ENCODE data around the gene KITLG.
A peak's percentile ranks its signal among the peaks of the same experiment; 100 is the strongest.

KITLG gene

GRCh38 chr12:88591343-88591742, 11.1 kb upstream of the KITLG start:
- DNase-seq (no peak), ATAC-seq (replicated peaks) (no peak)
- Mint-ChIP-seq H3K4me1 (no peaks in the 10 kb centered on the region), H3K4me3 (no peak overlapping the region), H3K27ac (no peak overlapping the region), H3K36me3 (no peaks in the 10 kb centered on the region), H3K27me3 (no peaks in the 10 kb centered on the region), H3K9me3 (peaks cover 6 to 10% of the 10 kb centered on the region in 2 donors)

GRCh38 chr12:88590851-88591250, 10.6 kb upstream of the KITLG start:
- no peak overlapping the region for H3K4me3 Mint-ChIP-seq
- H3K27me3 Mint-ChIP-seq: no peaks in the 10 kb centered on the region
- ATAC-seq (replicated peaks): no peak
- H3K27ac Mint-ChIP-seq: no peak overlapping the region
- DNase-seq: no peak
- H3K9me3 Mint-ChIP-seq: peaks cover 10% of the 10 kb centered on the region in 2 donors
- no peaks in the 10 kb centered on the region for H3K4me1 Mint-ChIP-seq
- H3K36me3 Mint-ChIP-seq: no peaks in the 10 kb centered on the region

GRCh38 chr12:88585077-88585476, 4.8 kb upstream of the KITLG start:
- peaks cover 10 to 15% of the 10 kb centered on the region in 2 donors for H3K9me3 Mint-ChIP-seq
- ATAC-seq (replicated peaks) (no peak), DNase-seq (no peak)
- no peak overlapping the region for H3K27ac Mint-ChIP-seq
- H3K36me3 Mint-ChIP-seq: no peaks in the 10 kb centered on the region
- H3K4me1 Mint-ChIP-seq: peaks cover 4 to 6% of the 10 kb centered on the region in 2 donors
- no peak overlapping the region for H3K4me3 Mint-ChIP-seq
- peaks cover 7 to 15% of the 10 kb centered on the region in 2 donors for H3K27me3 Mint-ChIP-seq

DNA sequence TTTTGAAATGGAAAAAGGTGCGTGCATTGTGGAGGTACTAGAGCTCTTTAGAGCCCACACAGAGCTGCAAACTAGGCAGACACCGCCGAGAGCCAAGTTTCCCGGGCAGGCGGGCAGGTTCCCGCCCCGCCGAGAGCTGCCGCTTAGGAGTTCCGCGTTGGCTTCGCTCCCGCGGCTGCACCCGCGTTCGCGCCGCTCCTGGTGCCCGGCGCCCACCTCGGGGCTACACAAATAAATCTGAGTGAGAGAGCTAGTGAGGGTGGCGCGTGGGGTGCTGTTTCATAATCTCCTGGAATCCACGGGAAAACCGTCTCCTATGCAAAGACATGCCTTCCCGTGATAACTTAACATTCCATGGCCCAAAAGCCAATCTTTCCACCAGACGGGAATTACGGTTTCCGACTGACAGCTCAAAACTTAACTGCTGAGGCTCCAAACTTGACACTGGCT, 645 bp downstream of the KITLG start:
- no peak for ATAC-seq (replicated peaks)
- no peaks in the 10 kb centered on the region for H3K36me3 Mint-ChIP-seq
- peaks cover 23 to 37% of the 10 kb centered on the region in 2 donors for H3K27me3 Mint-ChIP-seq
- peaks cover 8 to 14% of the 10 kb centered on the region in 2 donors for H3K4me1 Mint-ChIP-seq
- H3K4me3 Mint-ChIP-seq: peak overlapping the region; percentile 62 to 75
- H3K27ac Mint-ChIP-seq: no peak overlapping the region
- no peaks in the 10 kb centered on the region for H3K9me3 Mint-ChIP-seq
- no peak for DNase-seq

DNA sequence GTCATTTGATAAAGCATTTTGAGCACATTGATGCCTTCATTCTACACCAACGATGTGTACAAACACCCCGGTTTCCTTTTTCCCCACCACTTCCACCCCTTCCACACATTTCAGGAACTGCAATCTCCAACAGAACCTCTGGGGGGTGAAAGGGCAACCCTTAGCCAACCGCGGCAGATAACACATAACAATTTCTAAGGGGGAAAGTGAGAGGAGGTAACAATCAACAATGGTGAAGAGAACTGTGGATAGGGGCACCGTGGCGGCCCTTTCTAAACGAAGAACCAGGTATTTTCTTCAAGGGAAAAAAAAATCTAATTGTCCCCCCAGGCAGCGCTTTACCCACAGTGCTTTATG, 1.1 kb downstream of the KITLG start:
- Mint-ChIP-seq H3K27ac (no peak overlapping the region), H3K27me3 (peaks cover 23 to 37% of the 10 kb centered on the region in 2 donors), H3K36me3 (no peaks in the 10 kb centered on the region), H3K4me3 (no peak overlapping the region), H3K9me3 (no peaks in the 10 kb centered on the region), H3K4me1 (peaks cover 8 to 14% of the 10 kb centered on the region in 2 donors)
- ATAC-seq (replicated peaks): no peak
- DNase-seq: no peak

DNA sequence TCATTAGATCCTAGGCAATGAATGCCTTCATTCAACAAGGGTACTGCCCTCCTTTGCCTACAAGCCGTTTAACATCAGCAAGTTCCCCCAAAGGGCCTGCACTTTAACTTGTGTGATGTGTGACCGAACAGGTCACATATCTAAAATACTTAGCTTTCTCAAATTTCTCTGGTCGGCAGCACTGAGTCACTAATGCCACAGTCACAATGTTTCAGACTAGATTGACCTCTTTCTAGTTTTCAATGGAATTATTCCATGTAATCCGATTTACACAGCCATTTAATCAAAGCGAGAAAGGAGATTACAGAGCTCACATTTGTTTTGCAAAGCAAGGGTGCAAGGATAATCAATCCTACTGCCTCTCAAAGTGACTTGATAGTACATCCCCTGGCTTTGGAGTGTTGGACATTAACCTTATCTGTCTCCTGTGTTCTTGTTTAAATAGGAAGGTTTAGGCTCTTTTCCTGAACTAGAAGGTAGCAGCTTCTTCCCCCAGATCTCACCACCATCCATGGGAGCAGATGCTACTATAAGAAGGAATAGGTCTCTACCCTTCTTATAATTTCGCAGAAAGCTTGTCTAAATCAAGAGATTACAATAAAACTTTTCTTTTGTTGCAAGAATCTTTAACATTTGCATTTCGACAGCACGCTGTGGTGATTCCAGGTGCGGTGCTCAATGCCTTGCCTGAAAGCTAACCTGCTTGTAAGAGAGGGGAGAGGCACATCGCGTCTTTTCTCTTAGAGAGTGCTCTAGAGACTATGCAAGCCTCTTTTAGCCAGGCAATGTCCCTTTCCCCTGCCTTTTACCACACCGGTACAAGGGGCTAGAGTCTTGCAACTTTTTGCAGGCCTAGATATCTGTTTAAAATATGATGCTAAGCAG, 1.8 kb downstream of the KITLG start:
- Mint-ChIP-seq H3K9me3 (no peaks in the 10 kb centered on the region), H3K4me3 (no peak overlapping the region), H3K36me3 (no peaks in the 10 kb centered on the region), H3K27ac (no peak overlapping the region), H3K27me3 (peaks cover 23 to 37% of the 10 kb centered on the region in 2 donors), H3K4me1 (peaks cover 8 to 14% of the 10 kb centered on the region in 2 donors)
- ATAC-seq (replicated peaks) (no peak), DNase-seq (no peak)

DNA sequence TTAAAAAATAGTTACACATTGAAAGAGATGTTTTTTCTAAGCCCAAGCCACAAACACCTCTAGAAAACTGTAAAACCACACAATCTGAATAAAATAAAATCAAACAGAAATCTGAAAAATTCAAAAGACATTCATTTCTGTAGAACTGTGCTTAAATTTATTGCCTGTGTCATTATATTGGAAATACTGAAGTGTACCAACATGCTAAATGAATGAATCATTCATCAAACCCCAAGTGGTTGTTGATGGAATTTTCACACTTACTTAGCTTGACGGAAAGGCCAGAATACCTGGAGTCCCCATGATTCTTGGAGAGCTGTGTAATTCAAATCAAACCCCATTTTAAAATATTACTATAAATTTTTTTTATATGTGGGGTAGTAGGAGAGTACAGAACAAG, 2.7 kb downstream of the KITLG start:
- H3K36me3 Mint-ChIP-seq: no peaks in the 10 kb centered on the region
- H3K27ac Mint-ChIP-seq: no peak overlapping the region
- no peak overlapping the region for H3K4me3 Mint-ChIP-seq
- DNase-seq (no peak), ATAC-seq (replicated peaks) (no peak)
- peaks cover 19 to 28% of the 10 kb centered on the region in 2 donors for H3K27me3 Mint-ChIP-seq
- no peaks in the 10 kb centered on the region for H3K9me3 Mint-ChIP-seq
- H3K4me1 Mint-ChIP-seq: peaks cover 8 to 14% of the 10 kb centered on the region in 2 donors

GRCh38 chr12:88576866-88577265, 3.4 kb downstream of the KITLG start:
- no peak overlapping the region for H3K27ac Mint-ChIP-seq
- H3K36me3 Mint-ChIP-seq: no peaks in the 10 kb centered on the region
- peaks cover 19 to 25% of the 10 kb centered on the region in 2 donors for H3K27me3 Mint-ChIP-seq
- no peak for DNase-seq
- no peak for ATAC-seq (replicated peaks)
- H3K9me3 Mint-ChIP-seq: no peaks in the 10 kb centered on the region
- H3K4me1 Mint-ChIP-seq: peaks cover 8 to 14% of the 10 kb centered on the region in 2 donors
- no peak overlapping the region for H3K4me3 Mint-ChIP-seq

GRCh38 chr12:88575361-88575970, 4.8 kb downstream of the KITLG start:
- DNase-seq: no peak
- no peak overlapping the region for H3K4me3 Mint-ChIP-seq

DNA sequence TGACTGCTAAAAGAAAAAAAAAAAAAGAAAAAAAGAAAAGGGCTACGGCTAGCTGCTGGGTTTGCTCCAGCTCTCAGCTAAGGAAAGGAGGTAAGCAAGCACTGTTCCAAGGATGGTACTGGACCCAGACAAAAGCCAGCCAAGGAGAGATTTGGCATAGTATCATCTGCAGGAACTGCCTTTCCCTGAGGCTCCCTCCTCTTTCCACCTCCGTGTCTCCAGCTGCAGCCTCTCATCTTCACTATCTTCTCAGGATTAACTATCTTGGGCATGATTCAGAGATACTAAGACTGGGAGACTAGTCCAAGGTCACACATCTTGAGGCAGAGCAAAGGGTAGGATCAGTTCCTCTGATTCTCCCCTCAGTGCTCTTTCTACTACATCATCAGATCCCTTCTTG, 6.0 kb downstream of the KITLG start:
- ATAC-seq (replicated peaks): no peak

More at GRCh38 chr12:88575361-88575970, 4.8 kb downstream of the KITLG start:
- Mint-ChIP-seq H3K9me3 (no peaks in the 10 kb centered on the region), H3K36me3 (no peaks in the 10 kb centered on the region), H3K27me3 (peaks cover 19 to 25% of the 10 kb centered on the region in 2 donors), H3K27ac (no peak overlapping the region), H3K4me1 (peaks cover 8 to 12% of the 10 kb centered on the region in 2 donors)
- no peak for ATAC-seq (replicated peaks)

DNA sequence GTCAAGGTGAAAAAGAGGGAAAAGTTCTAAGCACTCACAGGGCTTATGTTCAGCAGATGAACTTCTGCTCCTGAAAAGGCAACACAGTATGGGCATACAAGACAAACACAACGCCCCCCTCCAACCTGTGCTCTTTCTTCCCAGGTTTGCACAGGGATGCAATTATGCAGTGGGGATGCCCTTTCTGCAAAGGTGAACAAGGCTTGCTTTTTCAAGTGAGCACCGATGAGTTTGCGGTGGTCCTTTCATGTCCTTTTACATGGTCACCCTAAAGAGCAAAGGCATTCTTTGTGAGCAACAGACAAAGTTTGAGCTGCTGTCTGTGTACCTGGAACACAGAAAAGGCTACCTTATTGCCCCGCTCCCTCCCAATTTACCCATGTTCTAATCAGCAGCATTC, 6.7 kb downstream of the KITLG start:
- Mint-ChIP-seq H3K36me3 (no peaks in the 10 kb centered on the region), H3K9me3 (no peaks in the 10 kb centered on the region), H3K4me1 (no peaks in the 10 kb centered on the region), H3K4me3 (no peak overlapping the region), H3K27me3 (peaks cover 7 to 8% of the 10 kb centered on the region in 2 donors), H3K27ac (no peak overlapping the region)
- ATAC-seq (replicated peaks) (no peak), DNase-seq (no peak)

More for the DNA sequence above, 6.0 kb downstream of the KITLG start:
- Mint-ChIP-seq H3K27me3 (peaks cover 9 to 14% of the 10 kb centered on the region in 2 donors), H3K36me3 (no peaks in the 10 kb centered on the region), H3K9me3 (no peaks in the 10 kb centered on the region), H3K27ac (no peak overlapping the region), H3K4me3 (no peak overlapping the region), H3K4me1 (no peaks in the 10 kb centered on the region)
- no peak for DNase-seq

DNA sequence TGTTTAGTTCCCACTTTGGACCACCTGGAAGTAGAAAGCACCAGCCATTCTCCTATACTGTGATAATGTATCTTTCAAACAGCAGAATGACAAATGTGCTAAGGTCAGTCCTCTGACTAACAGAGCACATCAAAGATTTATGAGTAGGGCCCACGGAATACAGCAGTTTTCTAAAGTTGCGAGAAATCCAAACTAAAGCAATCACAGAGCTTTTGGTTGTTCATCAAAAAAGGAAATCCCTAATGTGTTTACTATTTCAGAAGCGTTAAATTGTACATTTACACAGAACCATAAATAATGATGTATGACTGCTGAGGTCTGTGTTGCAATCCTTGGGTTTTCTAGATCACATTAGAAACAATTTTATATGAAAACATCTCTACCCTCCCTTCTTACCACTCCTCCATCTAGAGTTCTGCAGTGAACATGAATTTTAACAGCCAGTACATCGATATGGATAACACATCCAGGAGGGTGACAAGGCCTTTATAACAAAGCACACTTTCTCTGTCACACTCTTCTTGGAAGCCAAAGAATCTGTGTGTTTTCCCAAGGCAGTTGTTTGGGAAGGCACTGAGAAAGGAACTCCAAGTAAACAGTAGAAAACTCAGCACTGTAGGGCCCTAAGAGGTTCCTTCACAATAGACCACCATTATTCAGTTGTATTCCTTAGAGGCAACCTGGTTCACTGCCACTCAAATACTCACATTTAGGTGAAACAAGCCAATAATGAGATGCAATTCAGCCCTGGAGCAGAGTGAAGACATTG, 7.3 kb downstream of the KITLG start:
- ATAC-seq (replicated peaks) (no peak), DNase-seq (no peak)
- H3K4me1 Mint-ChIP-seq: no peaks in the 10 kb centered on the region
- no peak overlapping the region for H3K27ac Mint-ChIP-seq
- H3K4me3 Mint-ChIP-seq: no peak overlapping the region
- no peaks in the 10 kb centered on the region for H3K9me3 Mint-ChIP-seq
- peaks cover under 1 to 1% of the 10 kb centered on the region in 2 donors for H3K27me3 Mint-ChIP-seq
- H3K36me3 Mint-ChIP-seq: no peaks in the 10 kb centered on the region

DNA sequence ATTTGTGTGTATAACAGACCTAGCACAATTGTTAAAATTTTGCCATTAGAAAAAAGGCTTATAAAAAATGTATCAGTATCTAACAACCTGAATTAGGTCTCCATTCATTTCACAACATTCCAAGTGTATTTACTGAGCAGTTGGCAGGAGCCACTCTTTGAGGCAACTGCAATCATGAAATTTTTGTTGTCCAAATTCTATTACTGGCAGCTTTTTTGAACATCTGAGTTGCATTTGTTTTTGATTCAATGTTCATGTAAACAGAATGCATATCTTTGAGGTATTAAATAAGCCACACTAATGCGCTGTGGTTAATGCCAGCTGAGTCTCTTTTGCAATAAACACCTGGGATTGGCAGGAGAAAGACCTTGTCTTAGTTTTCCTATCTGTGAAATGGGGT, 8.7 kb downstream of the KITLG start:
- H3K36me3 Mint-ChIP-seq: no peaks in the 10 kb centered on the region
- H3K9me3 Mint-ChIP-seq: no peaks in the 10 kb centered on the region
- no peak for ATAC-seq (replicated peaks)
- H3K27ac Mint-ChIP-seq: no peak overlapping the region
- no peaks in the 10 kb centered on the region for H3K4me1 Mint-ChIP-seq
- H3K4me3 Mint-ChIP-seq: no peak overlapping the region
- no peak for DNase-seq
- no peaks in the 10 kb centered on the region for H3K27me3 Mint-ChIP-seq

DNA sequence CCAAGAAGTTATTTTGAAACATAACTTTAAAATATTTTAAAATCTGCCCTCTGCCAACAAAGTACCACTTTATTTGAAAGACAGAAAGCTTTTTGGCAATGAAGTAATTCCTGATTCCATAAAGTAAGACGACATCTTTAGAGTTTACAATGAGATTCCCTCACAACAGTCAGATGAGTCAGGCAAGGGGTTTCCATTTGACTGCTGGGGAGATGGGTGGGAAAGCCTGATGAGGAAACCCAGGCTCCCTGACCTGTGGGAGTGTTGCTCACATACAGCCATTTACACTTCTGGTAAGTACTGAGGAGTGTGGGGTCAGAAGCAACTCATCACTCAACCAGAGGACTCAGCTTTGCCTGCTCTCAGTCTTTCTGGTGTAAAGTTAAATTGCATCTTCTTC, 10.2 kb downstream of the KITLG start:
- H3K27me3 Mint-ChIP-seq: no peaks in the 10 kb centered on the region
- H3K4me3 Mint-ChIP-seq: no peak overlapping the region
- H3K27ac Mint-ChIP-seq: no peak overlapping the region
- no peaks in the 10 kb centered on the region for H3K36me3 Mint-ChIP-seq
- no peak for DNase-seq
- no peaks in the 10 kb centered on the region for H3K4me1 Mint-ChIP-seq
- H3K9me3 Mint-ChIP-seq: no peaks in the 10 kb centered on the region
- no peak for ATAC-seq (replicated peaks)

Measured in stimulated activated naive B cell treated with anti-CD40 and anti-IgM and Interleukin-4, amounts not matched to agents 10 μg/mL and 1 μg/mL and 100 μg/mL, for 72 hours (primary cell).